ENCODE measurements around the gene CAPNS1.
"Not testable (repeated sequence)": the region's sequence is repeated elsewhere in the genome, so short reads cannot be mapped to it uniquely, and the experiment has no call there.

CAPNS1 gene

DNA sequence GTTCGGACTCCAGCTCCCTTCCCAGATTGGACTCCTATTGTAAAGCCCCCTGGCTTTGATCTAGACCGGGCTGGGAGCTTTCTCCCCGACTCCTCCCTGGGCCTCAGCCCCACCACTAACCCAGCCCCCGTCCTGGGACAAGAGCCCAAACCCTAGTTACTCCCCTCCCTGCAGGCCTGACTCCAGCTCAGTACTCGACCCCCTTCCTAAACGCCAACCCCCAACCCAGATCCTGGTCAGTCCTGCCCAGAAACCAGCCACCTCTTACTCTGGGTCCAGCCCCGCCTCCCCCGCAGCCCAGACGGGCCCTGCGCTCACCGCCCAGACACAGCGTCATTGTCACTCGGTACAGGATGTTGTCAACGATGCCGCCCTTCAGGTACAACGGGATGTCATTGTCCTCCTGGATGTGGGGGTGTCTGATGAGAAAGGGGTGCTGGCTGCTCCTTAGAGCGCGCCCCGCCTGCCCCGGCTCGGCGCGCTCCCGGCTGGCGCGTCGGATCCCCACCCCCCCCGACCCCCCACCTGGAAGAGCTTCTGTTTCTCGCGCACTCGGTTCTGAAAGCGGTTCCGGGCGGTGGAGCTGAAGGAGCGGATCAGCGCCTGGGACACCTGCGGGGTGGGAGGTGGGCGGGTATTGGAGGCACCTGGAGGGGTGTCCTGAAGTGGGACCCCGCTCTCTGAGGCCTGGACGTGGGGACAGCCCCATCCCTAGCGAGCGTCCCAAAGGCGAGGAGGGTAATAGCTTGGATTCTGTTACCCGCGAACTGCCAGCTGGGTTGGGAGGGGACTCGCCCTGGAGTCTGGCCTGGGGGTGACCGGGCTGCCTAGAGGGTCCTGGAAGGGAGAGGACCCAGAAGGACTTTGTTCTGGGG is 11.5 kb downstream of the CAPNS1 start:
- no peak for DNase-seq (ENCODE audit: low read depth)

DNA sequence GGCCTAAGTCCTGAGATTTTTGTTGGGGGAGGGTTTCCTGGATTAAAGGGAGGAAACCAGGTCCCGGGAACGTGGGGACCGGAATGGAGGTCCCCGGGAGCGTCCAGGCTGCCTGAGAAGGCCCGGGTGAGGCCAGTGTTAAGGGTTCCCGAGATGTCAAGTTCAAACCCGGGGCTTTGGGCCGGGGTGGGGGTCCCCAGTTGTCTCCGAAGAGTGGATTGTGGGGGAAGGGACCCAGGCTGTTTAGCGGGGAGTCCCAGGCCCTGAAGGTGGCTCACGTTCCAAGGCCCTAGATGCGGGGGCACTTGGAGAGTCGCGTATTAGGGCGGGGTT is 12.1 kb downstream of the CAPNS1 start:
- no peak for DNase-seq (ENCODE audit: low read depth)

DNA sequence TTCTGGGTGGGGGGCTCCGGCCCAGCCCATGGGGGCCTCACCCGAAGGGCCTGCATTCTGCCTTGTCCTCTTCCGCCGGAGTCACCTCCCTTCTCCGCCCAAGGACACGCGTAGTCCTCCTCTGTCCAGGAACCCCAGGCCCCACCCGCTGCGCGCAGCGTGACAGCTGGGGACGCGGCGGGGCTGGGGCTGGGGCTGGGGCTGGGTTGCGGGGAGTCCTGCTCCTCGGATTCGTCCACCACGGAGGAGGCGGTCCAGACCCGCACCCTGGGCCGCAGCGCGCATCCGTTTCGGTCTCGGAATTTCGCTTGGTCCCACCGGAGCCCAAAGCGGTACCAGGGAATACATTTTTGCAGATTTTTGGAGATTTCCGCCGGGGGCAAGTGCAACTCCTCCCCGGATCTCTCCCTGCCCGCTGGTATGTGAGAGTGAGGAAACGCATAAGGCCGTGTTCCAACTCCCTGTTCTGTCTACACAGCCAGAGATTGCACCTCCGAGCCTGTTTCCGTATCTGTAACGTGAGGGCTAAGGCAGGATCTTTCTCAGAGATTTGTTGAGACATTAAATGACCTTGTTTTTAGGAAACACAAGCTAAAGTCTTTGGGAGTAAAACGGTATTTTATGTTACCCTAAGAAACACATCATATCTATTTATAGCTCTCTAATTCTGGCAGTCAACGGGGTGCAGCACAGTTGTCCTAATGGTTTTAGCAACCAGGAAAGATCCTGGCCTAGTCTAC is 12.7 kb downstream of the CAPNS1 start, which contains the start of gene COX7A1:
TSS of gene COX7A1 (minus strand) at position 96 of the 740 bp plus-strand sequence. CDS start at position 56, 40 bp downstream.
- no peak for DNase-seq (ENCODE audit: low read depth)

DNA sequence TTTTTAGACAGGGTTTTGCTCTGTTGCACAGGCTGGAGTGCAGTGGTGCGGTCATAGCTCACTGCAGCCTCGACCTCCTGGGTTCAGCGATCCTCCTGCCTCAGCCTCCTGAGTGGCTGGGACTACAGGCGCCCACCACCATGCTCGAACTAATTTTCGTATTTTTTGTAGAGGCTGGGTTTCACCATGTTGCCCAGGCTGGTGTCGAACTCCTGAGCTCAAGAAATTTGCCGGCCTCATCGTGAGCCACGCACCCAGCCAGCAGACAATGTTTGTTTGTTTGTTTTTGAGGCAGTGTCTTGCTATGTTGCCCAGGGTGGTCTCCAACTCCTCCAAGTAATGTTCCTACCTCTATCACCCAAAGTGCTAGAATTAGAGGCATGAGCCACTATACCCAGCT is 13.3 kb downstream of the CAPNS1 start:
- DNase-seq (ENCODE audit: low read depth) = no peak

DNA sequence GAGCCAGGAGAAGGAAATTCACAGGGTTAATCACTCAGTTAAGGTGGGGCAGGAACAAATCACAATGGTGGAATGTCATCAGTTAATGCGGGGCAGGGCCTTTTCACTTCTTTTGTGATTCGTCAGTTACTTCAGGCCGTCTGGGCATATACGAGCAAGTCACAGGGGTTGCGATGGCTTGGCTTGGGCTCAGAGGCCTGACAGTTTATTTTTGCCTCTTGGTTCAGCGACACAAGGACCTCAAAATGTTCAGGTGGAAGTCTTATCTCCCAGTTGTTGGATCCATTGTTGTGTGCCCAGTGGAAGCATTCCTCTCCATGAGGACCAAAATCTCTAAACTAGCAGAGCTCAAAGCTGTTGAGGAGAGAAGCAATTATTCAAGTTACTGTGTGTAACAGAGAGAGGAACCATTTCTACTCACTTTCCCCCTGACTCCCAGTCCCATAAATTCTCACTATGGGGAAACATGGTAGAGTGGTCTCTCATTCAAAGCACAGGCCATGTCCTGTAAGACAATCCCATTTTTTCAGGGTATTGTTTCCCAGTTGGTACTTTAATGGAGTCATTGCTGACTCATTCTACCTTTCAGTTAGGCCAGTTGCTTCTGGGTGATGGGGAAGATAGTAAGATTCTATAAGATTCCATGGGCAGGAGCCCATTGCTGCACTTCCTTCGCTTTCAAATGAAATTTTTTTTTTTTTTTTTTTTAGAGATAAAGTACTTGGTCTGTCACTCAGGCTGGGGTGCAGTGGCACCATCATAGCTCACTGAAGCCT is 21.1 kb downstream of the CAPNS1 start:
- DNase-seq (ENCODE audit: low read depth) = no peak

DNA sequence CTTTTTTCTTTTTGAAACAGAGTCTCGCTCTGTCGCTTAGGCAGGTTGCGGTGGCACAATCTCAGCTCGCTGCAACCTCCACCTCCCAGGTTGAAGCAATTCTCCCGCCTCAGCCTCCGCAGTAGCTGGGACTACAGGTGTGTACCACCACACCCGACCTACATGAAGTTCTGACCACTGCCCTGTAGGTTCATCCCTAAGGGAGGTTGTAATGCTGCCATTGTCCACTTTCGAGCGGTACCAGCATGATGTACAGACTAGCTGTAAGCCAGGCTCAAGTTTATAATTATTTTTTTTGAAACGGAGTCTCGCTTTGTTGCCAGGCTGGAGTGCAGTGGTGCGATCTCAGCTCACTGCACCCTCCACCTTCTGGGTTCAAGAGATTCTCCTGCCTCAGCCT is 23.9 kb downstream of the CAPNS1 start:
- no peak for DNase-seq (ENCODE audit: low read depth)

DNA sequence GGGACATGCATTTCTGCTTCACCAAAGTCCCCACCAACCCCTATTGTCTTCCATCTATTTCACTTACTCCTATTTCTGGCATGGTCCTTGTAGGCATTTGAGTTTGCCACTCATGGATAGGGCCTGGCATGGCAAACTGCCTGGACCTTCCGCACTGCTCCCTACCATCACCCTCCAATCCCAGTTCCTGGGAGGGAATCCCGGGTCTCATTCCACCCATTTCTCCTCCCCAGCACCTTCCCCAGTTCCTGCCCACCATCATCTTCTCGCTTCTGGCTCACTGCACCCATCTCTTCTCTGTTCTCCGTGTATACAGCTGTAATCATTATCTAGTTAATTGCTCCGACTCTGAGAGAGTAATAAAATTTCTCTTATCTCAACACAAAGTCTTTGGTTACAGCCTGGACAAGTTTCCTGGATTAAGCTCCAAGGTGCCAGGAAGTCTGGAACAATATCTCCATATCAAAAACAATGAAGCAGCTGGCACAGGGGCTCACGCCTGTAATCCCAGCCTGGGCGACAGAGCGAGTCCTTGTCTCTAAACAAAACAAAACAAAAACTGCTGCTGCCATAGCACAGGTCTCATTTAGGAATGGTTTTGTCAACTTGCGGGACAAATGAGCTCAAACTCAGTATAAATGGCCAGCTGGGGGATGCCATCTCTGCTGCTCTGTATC is 29.4 kb downstream of the CAPNS1 start:
- no peak for DNase-seq (ENCODE audit: low read depth)

DNA sequence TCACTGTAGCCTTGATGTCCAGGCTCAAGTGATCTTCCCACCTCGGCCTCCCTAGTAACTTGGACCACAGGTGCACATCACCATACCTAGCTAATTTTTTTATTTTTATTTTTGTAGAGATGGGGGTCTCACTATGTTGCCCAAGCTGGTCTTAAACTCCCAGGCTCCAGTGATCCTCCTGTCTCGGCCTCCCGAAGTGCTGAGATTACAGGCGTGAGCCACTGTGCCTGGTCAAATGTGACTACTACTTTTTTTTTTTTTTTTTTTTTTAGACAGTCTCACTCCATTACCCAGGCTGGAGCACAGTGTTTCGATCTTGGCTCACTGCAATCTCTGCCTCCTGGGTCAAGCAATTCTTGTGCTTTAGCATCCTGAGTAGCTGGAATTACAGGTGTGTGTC is 33.0 kb downstream of the CAPNS1 start:
- no peak for DNase-seq (ENCODE audit: low read depth)

DNA sequence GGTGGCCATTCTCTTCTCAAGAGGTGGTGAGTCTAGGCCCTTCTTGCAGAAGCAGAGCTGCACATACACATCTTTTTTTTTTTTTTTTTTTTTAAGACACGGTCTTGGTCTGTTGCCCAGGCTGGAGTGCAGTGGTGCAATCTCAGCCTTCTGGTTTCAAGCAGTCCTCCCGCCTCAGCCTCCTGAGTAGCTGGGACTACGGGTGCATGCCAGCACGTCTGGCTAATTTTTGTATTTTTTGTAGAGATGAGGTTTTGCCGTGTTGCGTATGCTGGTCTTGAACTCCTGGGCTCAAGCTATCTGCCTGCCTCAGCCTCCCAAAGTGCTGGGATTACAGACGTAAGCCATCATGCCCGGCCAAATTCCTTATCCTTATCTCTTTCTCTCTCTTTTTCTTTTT is 34.0 kb downstream of the CAPNS1 start:
- not testable (repeated sequence) for DNase-seq (ENCODE audit: low read depth)

DNA sequence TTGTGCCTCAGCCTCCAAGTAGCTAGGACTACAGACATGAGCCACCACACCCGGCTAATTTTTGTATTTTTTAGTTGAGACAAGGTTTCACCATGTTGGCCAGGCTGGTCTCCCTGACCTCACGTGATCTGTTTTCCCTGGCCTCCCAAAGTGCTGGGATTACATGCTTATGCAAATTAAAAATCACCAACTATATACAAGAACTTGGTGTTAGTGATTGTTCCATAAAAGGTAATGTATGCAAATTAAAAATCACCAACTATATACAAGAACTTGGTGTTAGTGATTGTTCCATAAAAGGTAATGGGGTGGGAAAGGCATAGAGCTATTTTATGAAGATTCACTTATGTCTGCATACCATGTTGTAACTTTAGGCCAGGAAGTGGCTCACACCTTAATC is 39.2 kb downstream of the CAPNS1 start:
- DNase-seq (ENCODE audit: low read depth) = not testable (repeated sequence)

DNA sequence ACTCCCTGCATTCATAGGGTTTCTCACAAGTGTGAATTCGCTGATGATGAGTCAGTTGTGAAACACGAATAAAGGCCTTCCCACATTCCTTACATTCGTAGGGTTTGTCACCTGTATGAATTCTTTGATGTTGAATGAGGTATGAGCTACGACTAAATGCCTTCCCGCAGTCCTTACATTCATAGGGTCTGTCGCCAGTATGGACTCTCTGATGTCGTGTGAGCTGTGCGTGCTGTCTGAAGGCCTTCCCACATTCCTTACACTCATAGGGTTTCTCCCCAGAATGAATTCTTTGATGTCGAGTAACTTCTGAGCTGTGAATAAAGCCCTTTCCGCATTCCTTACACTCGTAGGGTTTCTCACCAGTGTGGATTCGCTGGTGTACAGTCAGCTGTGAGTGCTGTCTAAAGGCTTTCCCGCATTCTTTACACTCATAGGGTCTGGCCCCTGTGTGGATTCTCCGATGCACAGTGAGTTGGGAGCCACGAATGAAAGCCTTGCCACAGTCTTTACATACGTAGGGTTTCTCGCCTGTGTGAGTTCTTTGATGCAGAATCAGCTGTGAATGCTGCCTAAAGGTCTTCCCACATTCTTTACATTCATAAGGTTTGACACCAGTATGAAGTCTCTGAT is 42.9 kb downstream of the CAPNS1 start:
- no peak for DNase-seq (ENCODE audit: low read depth)

DNA sequence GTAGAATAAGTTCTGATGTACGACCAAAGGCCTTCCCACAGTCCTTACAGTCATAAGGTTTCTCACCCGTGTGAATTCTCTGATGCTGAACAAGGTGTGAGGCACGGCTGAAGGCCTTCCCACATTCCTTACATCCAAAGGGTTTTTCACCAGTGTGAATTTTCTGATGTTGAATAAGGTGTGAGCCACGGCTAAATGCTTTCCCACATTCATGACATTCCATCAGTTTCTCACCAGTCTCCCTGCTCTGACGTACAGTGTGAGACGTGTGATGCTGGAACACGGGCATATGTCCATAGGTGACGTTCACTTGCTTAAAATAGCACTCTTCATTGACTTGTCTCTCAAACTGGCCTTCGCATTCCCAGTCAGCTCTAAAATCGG is 43.4 kb downstream of the CAPNS1 start:
- DNase-seq (ENCODE audit: low read depth) = no peak

DNA sequence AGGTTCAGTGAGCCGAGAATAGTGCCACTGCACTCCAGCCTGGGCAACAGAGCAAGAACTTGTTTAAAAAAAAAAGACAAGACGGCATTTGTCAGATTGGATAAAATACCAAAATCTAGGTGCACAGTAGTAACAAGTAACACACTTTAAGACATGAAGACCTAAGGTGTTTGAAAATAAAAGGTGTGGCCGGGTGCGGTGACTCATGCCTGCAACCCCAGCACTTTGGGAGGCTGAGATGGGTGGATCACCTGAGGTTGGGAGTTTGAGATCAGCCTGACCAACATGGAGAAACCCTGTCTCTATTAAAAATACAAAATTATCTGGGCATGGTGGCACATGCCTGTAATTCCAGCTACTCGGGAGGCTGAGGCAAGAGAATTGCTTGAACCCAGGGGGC is 46.9 kb downstream of the CAPNS1 start:
- DNase-seq (ENCODE audit: low read depth) = not testable (repeated sequence)

DNA sequence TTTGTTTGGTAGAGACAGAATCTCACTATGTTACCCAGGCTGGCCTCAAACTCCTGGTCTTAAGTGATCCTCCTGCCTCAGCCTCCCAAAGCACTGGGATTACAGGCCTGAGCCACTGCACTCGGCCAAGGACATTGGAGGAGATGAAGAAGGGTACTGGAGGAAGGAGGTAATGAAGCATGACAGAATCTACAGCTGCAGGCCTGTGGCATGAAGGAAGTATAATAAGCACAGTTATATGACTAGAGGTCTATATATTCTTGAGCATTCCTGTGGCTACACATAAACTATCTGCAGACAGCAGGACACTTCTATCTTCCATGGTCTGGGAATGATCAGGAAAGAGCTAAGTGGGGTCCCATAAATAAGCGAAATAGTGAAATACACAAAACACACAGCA is 56.4 kb downstream of the CAPNS1 start:
- DNase-seq (ENCODE audit: low read depth) = no peak

DNA sequence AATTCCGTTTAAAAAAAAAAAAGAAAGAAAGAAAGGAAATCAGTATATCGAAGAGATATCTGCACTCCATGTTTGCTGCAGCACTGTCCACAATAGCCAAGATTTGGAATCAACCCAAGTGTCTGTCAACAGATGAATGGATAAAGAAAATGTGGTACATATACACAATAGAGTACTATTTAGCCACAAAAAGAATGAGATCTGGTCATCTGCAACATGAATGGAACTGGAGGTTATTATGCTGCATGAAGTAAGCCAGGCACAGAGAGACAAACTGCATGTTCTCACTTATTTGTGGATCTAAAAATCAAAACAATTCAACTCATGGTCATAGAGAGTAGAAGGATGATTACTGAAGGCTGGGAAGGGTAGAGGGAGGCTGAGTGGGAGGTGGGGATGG is 58.3 kb downstream of the CAPNS1 start:
- DNase-seq (ENCODE audit: low read depth) = no peak
